Mesenchymal stem cell (in vitro differentiated cells and primary cell): ENCODE measurements around the gene ACBD5.

Experiments used
- DNase-seq: peaks from one replicate; pipeline ENCODE4 v3.0.0-alpha.2; 2013
- H2AFZ ChIP-seq: one replicate; pipeline ENCODE4 v1.6.1; 2013; ENCODE audit warnings: low read depth, mild to moderate bottlenecking, control low read depth, inconsistent platforms, low read length, moderate library complexity
- H2AK5ac ChIP-seq: 2 replicates; pipeline ENCODE4 v1.6.1; 2013; ENCODE audit warnings: low read length, moderate library complexity, mild to moderate bottlenecking, inconsistent platforms; ENCODE audit not compliant: severe bottlenecking
- H2BK120ac ChIP-seq: one replicate; pipeline ENCODE4 v1.6.1; 2013; ENCODE audit warnings: low read depth, mild to moderate bottlenecking, inconsistent platforms, low read length, moderate library complexity
- H2BK12ac ChIP-seq, 2 experiments: one replicate each; pipeline ENCODE4 v1.6.1; 2013; ENCODE audit warnings: inconsistent platforms in 2 of 2, low read length in 2 of 2, mild to moderate bottlenecking in 2 of 2, moderate library complexity in 2 of 2, control low read depth in 1 of 2
- H2BK15ac ChIP-seq: one replicate; pipeline ENCODE4 v1.6.1; 2013; ENCODE audit warnings: mild to moderate bottlenecking, low read depth, inconsistent platforms; ENCODE audit not compliant: poor library complexity, severe bottlenecking
- H2BK5ac ChIP-seq: 2 replicates; pipeline ENCODE4 v1.6.1; 2013; ENCODE audit warnings: low read depth, mild to moderate bottlenecking, low read length, control low read depth, inconsistent platforms; ENCODE audit not compliant: poor library complexity, severe bottlenecking
- H3K14ac ChIP-seq, 2 experiments: one replicate each; pipeline ENCODE4 v1.6.1; 2013; ENCODE audit warnings: inconsistent platforms in 2 of 2, low read length in 2 of 2, control low read depth in 1 of 2, mild to moderate bottlenecking in 1 of 2, moderate library complexity in 1 of 2
- H3K18ac ChIP-seq, 2 experiments: one replicate each; pipeline ENCODE4 v1.6.1; 2013; ENCODE audit warnings: inconsistent platforms in 2 of 2, low read length in 2 of 2, control low read depth in 1 of 2, low read depth in 1 of 2, mild to moderate bottlenecking in 1 of 2
- H3K23ac ChIP-seq, 2 experiments: one replicate each; pipeline ENCODE4 v1.6.1; 2013; ENCODE audit warnings: inconsistent platforms in 2 of 2, low read length in 2 of 2, mild to moderate bottlenecking in 2 of 2, moderate library complexity in 2 of 2, control low read depth in 1 of 2
- H3K27ac ChIP-seq: 2 replicates; pipeline ENCODE4 v1.5.1; 2013; ENCODE audit warnings: mild to moderate bottlenecking, moderate library complexity, low read length, control low read depth, inconsistent platforms; ENCODE audit not compliant: poor library complexity, severe bottlenecking
- H3K27me3 ChIP-seq, 2 experiments: 2 replicates each; pipeline versions ENCODE4 v1.6.1 to v1.7.0; 2013; ENCODE audit warnings: low read length in 2 of 2, mild to moderate bottlenecking in 2 of 2, moderate library complexity in 2 of 2, control low read depth in 1 of 2, inconsistent platforms in 1 of 2; ENCODE audit not compliant: control insufficient read depth in 1 of 2, insufficient read depth in 1 of 2
- H3K36me3 ChIP-seq, 2 experiments: 2 replicates each; pipeline versions ENCODE4 v1.6.1 to v1.7.0; 2013; ENCODE audit warnings: low read length in 2 of 2, control low read depth in 1 of 2, inconsistent platforms in 1 of 2, low read depth in 1 of 2, mild to moderate bottlenecking in 1 of 2; ENCODE audit not compliant: insufficient read depth in 2 of 2, control insufficient read depth in 1 of 2
- H3K4ac ChIP-seq, 2 experiments: one replicate each; pipeline ENCODE4 v1.6.1; 2013; ENCODE audit warnings: inconsistent platforms in 2 of 2, low read length in 2 of 2, mild to moderate bottlenecking in 2 of 2, moderate library complexity in 2 of 2, control low read depth in 1 of 2, low read depth in 1 of 2
- H3K4me1 ChIP-seq: 2 replicates; pipeline ENCODE4 v1.6.1; 2013; ENCODE audit warnings: low read depth, low read length, control low read depth; ENCODE audit not compliant: control insufficient read depth, insufficient read depth
- H3K4me2 ChIP-seq: 2 replicates; pipeline ENCODE4 v1.6.1; 2013; ENCODE audit warnings: low read length, mild to moderate bottlenecking, inconsistent platforms; ENCODE audit not compliant: poor library complexity, severe bottlenecking
- H3K4me3 ChIP-seq, 2 experiments: 2 replicates each; pipeline versions ENCODE4 v1.5.1 to v1.7.0; 2013; ENCODE audit warnings: low read length in 2 of 2, mild to moderate bottlenecking in 2 of 2, control low read depth in 1 of 2, low read depth in 1 of 2; ENCODE audit not compliant: insufficient read depth in 1 of 2
- H3K79me1 ChIP-seq: replicated peaks from 2 replicates; pipeline ENCODE4 v1.6.1; 2013; ENCODE audit warnings: mild to moderate bottlenecking, control low read depth, low read length, inconsistent platforms; ENCODE audit not compliant: poor library complexity, severe bottlenecking
- H3K9ac ChIP-seq: 2 replicates; pipeline ENCODE4 v1.7.0; 2013; ENCODE audit warnings: mild to moderate bottlenecking, low read length, moderate library complexity
- H3K9me3 ChIP-seq: 2 replicates; pipeline ENCODE4 v1.7.0; 2013; ENCODE audit warnings: mild to moderate bottlenecking, low read length; ENCODE audit not compliant: control insufficient read depth
- H4K8ac ChIP-seq: one replicate; pipeline ENCODE4 v1.6.1; 2013; ENCODE audit warnings: inconsistent platforms, mild to moderate bottlenecking, low read length, moderate library complexity
- H4K91ac ChIP-seq: one replicate; pipeline ENCODE4 v1.6.1; 2013; ENCODE audit warnings: mild to moderate bottlenecking, low read length, inconsistent platforms
- WGBS: methylation state at CpG from one replicate; pipeline ENCODE4 v1.1.7; 2013; ENCODE audit warnings: mixed read lengths; 5-methylcytosine and 5-hydroxymethylcytosine counted together

The ACBD5 gene

GRCh38 chr10:27253576-27253975 is 13.0 kb upstream of the ACBD5 start:
- no peak overlapping the region for H3K4ac ChIP-seq
- H4K91ac ChIP-seq, result no peak overlapping the region
- H3K4me1 ChIP-seq, result peaks cover 2% of the 10 kb centered on the region
- no peak overlapping the region for H3K23ac ChIP-seq
- no peak overlapping the region for H3K27ac ChIP-seq
- H2BK120ac ChIP-seq, result no peak overlapping the region
- no peak for DNase-seq
- peaks cover 12 to 13% of the 10 kb centered on the region in 2 experiments for H3K27me3 ChIP-seq
- H2AK5ac ChIP-seq, result no peak overlapping the region
- H3K4me3 ChIP-seq, result no peak overlapping the region
- no peak overlapping the region for H2BK15ac ChIP-seq
- H2BK5ac ChIP-seq, result no peak overlapping the region
- peaks cover 0 to 3% of the 10 kb centered on the region in 2 experiments for H3K36me3 ChIP-seq
- no peak overlapping the region for H4K8ac ChIP-seq
- no peak overlapping the region for H3K9ac ChIP-seq
- WGBS, result 94% methylated on average over 5 of the region's 5 CpGs
- no peak overlapping the region for H2BK12ac ChIP-seq
- H3K14ac ChIP-seq, result no peak overlapping the region
- H2AFZ ChIP-seq, result no peak overlapping the region
- no peak overlapping the region for H3K4me2 ChIP-seq
- H3K9me3 ChIP-seq, result no peaks in the 10 kb centered on the region
- H3K18ac ChIP-seq, result no peak overlapping the region
- H3K79me1 ChIP-seq, result no peaks in the 10 kb centered on the region

DNA sequence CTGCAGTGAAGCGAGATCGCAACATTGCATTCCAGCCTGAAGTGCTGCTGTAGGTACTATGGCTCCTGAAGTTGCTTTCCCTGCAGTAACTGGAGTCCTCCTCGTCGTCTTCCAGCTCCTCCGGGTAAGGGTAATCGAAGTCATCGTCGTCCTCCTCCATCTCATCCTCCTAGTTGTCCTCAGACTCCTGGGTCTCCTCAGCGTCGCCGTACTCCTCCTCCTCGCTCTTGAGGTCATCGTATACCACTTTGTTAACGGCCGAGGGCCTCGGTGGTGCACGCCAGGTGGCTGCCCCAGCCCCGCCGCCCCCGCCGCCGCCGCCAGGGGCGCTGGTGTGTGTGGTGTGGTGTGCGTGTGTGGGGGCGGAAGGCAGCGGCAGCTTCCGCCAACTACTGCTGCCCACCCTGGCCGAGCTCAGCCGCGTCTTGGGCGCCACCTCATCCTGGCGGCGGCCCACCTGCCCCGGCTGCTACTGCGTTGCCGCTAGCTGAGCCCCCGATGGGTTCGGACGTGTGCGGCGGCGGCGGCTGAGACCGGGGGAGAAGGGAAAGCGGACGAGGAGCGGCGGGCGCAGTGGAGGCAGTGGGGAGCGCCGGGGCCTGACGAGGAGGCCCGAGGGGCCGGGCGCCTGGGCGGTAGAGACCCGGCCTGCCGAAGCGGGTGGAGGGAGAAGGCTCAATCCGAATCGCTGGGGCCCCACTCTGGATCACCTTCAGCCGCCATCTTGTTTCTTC is 11.8 kb upstream of the ACBD5 start:
- H3K4me3 ChIP-seq, result peak overlapping the region in 1 of 2 experiments; percentile 71
- H4K8ac ChIP-seq, result peak overlapping the region; percentile 78
- H3K23ac ChIP-seq, result no peak overlapping the region
- H2AK5ac ChIP-seq, result no peak overlapping the region
- H3K27me3 ChIP-seq, result peaks cover 1% of the 10 kb centered on the region in 2 experiments
- no peak overlapping the region for H3K14ac ChIP-seq
- peak overlapping the region; percentile 81 for H3K9ac ChIP-seq
- peak overlapping the region; percentile 29 for H2AFZ ChIP-seq
- peaks cover 0 to 3% of the 10 kb centered on the region in 2 experiments for H3K36me3 ChIP-seq
- no peak overlapping the region for H2BK120ac ChIP-seq
- WGBS, result 63% methylated on average over 45 of the region's 63 CpGs
- DNase-seq, result peak; percentile 31
- no peak overlapping the region for H2BK15ac ChIP-seq
- H3K4me2 ChIP-seq, result no peak overlapping the region
- no peak overlapping the region for H2BK5ac ChIP-seq
- H3K18ac ChIP-seq, result peak overlapping the region in 1 of 2 experiments; percentile 75
- H3K79me1 ChIP-seq, result no peaks in the 10 kb centered on the region
- H3K9me3 ChIP-seq, result no peaks in the 10 kb centered on the region
- peak overlapping the region; percentile 14 for H4K91ac ChIP-seq
- H3K4me1 ChIP-seq, result no peaks in the 10 kb centered on the region
- no peak overlapping the region for H3K27ac ChIP-seq
- no peak overlapping the region for H2BK12ac ChIP-seq
- peak overlapping the region in 1 of 2 experiments; percentile 33 for H3K4ac ChIP-seq

DNA sequence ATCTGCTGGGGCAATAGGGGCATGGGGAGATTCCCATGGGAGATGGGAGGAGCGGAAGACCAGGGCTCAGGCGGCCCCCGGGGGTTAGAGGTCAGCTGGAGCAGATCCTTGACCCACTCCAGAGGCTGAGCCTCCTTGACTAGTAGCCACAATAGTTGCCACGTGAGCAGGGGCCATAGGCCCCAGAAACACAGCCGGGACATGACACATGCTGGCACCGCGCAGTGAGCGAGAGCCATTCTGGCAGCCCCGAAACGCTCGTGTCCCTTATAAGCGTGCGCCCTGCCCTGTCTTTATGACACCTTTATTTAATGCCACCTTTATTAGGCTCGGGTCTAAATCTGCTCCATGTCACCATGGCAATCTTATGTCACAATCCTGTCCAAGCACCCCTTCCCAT is 11.0 kb upstream of the ACBD5 start:
- Histone ChIP-seq H3K23ac (no peak overlapping the region), H2BK12ac (no peak overlapping the region), H2BK15ac (no peak overlapping the region), H3K9ac (no peak overlapping the region), H4K91ac (no peak overlapping the region), H3K27me3 (no peaks in the 10 kb centered on the region), H3K4me2 (no peak overlapping the region), H2BK5ac (no peak overlapping the region), H3K36me3 (peaks cover 0 to 3% of the 10 kb centered on the region in 2 experiments), H4K8ac (no peak overlapping the region), H3K4me3 (no peak overlapping the region), H2AFZ (no peak overlapping the region), H3K4ac (no peak overlapping the region), H2AK5ac (no peak overlapping the region), H3K4me1 (no peaks in the 10 kb centered on the region), H3K14ac (no peak overlapping the region), H3K18ac (no peak overlapping the region), H3K9me3 (no peaks in the 10 kb centered on the region), H2BK120ac (no peak overlapping the region), H3K79me1 (no peaks in the 10 kb centered on the region), H3K27ac (no peak overlapping the region)
- 96% methylated on average over 13 of the region's 14 CpGs for WGBS
- DNase-seq, result no peak

DNA sequence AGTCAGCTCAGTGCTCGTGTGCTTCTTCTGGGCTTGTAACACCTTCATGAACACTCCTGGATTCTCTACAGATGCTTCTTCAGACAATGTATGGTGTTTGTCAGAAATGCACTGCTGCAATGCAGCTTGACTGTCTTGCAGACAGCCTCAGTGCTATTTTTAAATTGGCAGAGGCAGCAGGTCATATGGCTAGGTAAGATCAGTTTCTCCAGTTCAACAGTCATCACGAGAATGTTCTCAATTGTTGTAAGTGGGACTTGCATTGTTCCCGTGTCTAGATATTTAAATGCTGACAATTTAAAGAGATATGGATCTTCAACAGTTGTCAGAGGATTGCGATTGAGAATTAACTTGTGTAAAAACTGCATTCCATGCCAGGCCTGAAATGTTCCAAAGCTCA is 7.6 kb upstream of the ACBD5 start:
- Histone ChIP-seq H3K27me3 (no peaks in the 10 kb centered on the region), H3K18ac (no peak overlapping the region), H2BK120ac (no peak overlapping the region), H3K79me1 (peaks cover 2% of the 10 kb centered on the region), H3K4me1 (peaks cover 2% of the 10 kb centered on the region), H2AFZ (no peak overlapping the region), H4K8ac (no peak overlapping the region), H3K9me3 (no peaks in the 10 kb centered on the region), H3K4ac (no peak overlapping the region), H3K14ac (no peak overlapping the region), H3K36me3 (peaks cover 0 to 3% of the 10 kb centered on the region in 2 experiments), H2BK5ac (no peak overlapping the region), H3K9ac (no peak overlapping the region), H3K4me2 (no peak overlapping the region), H3K27ac (no peak overlapping the region), H2BK15ac (no peak overlapping the region), H4K91ac (no peak overlapping the region), H3K23ac (no peak overlapping the region), H3K4me3 (no peak overlapping the region), H2AK5ac (no peak overlapping the region), H2BK12ac (no peak overlapping the region)
- no peak for DNase-seq
- 78% methylated on average over 4 of the region's 4 CpGs for WGBS
